Measurements from ENCODE around the gene GGACT.
"Not testable (repeated sequence)": the region's sequence is repeated elsewhere in the genome, so short reads cannot be mapped to it uniquely, and the experiment has no call there.

Gene GGACT

GRCh38 chr13:100588331-100589177, at the start of gene GGACT:
TSS of gene GGACT (minus strand) at chr13:100588789. CDS start at chr13:100532591, 56,198 bp downstream.
- peak; percentile 32 for DNase-seq

DNA sequence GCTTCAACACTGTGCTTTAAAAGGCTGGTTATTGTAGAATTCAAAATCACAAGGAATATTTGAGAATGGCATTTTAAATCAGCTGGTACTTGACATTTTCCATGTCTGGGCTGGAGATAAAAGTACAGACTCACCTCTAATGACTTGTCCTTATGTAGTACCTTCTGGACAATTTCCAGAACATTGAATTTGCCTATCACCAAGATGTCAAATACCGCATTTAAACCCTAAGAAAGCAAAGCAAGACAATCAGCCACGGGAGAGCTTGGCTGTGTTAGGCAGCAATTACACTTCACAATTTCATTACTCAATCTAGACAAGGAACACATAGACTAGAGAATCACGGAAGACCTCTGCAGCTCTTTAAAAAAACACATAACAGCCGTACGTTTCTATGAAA, 49.2 kb upstream of the GGACT start:
- no peak for DNase-seq

GRCh38 chr13:100637380-100637779, 48.8 kb upstream of the GGACT start:
- no peak for DNase-seq

- DNase-seq, result no peak
Measured at GRCh38 chr13:100636441-100636840, 47.9 kb upstream of the GGACT start.

GRCh38 chr13:100636004-100636403, 47.4 kb upstream of the GGACT start:
- DNase-seq, result no peak

DNA sequence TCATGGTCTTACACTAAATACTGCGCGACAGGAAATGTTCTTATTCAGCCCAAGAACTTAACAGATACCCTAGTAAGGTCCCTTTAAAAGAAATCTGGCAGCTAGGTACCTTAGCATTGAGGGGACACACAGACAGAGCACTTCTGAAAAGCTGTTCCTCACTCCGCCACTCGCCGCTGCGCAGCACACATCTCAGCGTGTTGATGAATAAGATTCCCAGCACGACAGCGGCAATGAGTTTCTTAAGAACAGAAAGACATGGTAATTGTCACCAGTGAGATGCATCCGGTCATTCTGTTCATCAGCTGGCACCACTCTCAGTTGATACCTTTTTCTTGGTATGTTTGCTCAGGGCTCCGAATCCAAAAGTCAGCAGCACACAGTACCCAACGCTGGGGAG, 46.1 kb upstream of the GGACT start:
- no peak for DNase-seq

- DNase-seq, result no peak
Measured at GRCh38 chr13:100633461-100633860, 44.9 kb upstream of the GGACT start.

- DNase-seq, result no peak
Measured at GRCh38 chr13:100630555-100630954, 42.0 kb upstream of the GGACT start.

GRCh38 chr13:100627120-100627519, 38.5 kb upstream of the GGACT start:
- DNase-seq, result no peak

GRCh38 chr13:100625447-100625846, 36.9 kb upstream of the GGACT start:
- no peak for DNase-seq

DNA sequence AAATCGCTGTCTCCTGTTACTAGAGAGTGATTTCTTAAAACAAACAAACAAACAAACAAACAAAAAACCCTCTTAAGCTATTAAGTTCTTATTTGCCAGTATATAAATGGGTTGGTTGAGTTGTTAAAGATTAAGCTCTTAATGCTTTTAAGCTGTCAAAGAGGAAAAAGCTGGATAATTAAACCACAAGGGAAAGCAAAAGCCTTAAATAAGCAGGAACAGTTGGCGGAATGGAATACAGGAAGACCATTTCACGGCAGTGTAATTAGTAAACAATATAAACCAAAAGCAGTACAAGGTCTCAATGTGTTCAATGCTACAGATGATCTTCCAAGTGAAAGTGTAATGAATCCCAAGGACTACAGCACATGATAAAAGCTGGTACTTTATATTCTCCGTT, 32.2 kb upstream of the GGACT start:
- DNase-seq, result no peak

DNA sequence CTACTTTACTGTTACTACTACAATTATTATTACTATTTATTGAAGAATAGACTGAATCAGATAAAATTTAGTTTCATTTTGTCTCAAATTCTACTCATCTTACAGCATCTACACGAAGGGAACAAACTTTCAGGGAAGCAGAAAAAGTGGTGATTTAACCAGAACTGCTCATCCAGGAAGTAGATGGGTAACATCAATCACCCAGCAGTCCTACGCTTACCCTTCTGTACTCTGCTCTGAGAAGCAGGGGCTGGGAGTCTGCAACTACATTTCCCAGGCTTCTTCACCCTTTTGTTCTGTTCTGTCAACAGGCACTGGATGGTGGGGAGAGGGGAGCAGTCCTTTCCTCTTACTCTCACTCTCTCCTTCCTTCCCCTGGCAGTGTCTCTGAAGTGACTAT, 31.4 kb upstream of the GGACT start:
- no peak for DNase-seq

GRCh38 chr13:100618897-100619296, 30.3 kb upstream of the GGACT start:
- DNase-seq, result not testable (repeated sequence)

GRCh38 chr13:100613031-100613430, 24.4 kb upstream of the GGACT start:
- no peak for DNase-seq

- DNase-seq, result no peak
Measured at GRCh38 chr13:100611678-100612492, 23.3 kb upstream of the GGACT start.

DNA sequence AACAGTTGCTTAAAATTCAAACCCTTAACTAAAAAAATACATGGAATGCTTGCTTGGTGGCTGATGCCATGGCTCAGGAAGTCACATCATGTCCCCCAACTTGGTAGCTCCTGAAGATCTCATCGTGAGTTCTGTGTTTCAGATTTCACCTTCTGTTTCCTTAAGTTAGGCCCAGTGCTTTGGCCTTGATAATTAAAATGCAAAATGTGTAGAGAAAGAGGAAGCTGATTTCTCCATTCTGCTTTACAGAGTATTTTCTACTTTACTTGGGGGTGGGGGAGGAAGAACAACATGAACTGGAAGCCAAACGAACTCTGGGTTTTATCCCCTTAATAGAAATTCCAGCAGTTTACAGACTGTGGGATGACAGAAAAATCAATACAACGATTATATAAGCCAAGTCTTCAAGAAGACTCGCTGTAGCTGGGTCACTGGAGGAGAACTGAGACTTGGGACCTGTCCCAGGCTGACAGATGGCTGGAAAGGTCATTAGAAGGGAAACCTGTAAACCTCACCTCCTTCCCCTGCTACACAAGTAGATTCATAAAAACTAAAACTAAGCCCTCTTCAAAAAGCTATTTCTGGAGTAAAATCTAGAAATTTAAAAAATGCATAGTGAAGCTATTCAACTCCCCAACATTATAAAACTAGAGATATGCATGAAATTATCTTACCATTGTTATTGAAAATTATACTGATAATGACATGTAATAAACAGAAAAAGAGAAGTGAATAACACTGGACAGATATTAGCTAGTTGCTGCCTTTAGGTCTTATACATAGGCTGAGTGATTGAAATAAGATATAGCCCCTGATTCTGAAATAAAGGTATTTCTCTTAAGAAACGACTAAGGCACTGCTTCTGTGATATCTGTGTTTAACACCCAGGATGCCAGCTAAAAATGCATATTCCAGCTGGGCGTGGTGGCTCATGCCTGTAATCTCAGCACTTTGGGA, 22.1 kb upstream of the GGACT start:
- peak; percentile 60 for DNase-seq

DNA sequence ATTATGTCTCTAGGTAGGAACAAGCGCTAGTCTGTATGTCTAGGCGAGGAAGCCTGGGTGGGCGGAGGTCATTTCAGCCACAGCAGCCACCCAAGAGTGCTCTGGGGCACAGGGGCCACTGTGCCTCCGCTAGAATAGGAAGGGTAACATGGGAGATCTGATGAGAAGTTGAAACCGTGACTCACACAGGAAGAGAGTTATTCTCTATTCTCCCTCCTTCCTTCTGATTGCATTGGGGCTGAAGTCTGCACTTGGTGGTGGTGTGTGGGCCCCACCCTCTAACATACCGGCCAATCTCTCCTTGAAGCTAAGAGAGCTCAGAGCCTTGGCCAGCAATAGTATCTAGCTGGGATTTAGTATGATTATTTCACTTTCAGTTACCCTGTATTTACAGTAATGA, 20.3 kb upstream of the GGACT start:
- DNase-seq, result peak; percentile 40

DNA sequence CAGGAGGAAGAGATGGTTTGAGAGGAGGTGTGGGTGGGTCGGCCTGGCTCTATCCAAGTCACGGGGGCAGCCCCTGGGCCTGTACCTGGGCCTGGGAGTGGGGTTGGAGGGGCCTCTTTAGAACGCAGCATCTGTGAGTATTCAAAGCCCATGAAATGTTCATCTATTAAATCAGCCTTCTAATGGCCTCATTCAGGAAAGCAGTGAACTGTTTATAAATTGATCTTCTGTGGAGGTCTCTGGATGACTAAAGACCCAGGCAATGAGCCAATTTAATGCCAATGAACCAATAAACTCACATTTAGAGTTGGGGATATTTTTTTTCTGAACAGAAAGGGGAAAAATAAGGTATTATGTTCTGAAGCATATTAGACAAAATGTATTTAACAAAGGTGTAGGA, 19.9 kb upstream of the GGACT start:
- no peak for DNase-seq

DNA sequence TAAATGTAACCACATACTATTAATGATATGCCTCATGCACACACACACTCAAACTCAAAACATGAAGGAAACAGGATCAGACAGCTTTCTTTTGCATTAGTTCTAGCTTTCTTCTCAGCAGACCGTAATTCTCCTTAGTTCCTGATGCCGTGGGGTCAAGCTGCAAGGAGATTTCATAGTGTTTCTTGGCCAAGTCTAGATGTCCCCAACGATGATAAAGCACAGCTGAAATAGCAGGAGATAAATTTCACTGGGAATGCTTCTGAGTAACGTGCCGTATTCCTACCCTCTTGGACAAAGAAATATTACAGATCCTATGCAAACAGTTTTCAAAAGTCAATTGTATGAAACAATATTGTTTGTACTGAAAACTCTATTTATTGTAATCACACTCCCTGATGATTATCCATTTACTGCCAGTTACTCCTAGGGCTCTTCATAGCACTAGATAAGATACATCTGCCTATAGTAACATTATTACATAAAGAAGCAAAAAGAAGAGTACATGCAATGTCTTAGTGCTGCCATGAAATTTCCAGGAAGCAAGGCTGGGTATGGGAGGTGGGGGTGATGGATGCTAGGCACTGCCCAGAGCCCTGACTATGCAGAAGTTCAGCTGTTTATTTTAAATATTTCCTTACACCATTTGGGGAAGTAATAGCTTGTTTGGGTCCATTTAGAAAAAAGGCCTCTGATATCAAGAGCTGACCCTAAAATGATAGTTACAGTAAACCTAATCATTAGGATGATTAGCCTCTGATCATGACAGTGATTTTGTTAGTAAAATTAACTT, 16.5 kb upstream of the GGACT start:
- no peak for DNase-seq

DNA sequence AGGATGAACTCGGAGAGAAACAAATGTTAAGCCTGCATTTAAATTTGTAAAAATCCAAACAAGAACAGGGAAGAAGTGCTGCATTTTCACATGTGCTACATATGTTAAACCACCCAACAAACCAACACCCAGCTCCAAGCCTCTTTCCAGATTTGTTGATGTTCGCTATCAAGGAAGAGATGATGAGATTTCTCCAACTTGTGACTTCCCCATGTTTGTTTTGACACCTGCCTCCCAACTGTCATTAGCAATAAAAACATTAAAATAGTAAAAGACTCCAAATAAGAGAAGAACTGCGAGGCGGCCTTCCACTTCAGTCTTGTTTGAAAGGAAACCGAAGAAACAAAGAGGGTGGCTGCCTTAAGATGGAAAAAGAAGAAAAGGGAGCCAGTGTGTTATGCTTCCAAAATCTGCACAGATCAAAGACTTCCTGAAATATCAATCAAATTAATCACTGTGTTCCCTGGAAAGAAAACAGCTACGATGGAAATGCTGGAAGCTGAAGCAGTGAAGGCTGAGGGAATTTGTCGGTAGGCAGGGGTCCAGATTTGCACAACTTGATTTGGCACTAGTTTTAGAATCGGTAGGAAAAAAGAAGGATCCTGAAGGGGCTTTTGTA, 14.0 kb upstream of the GGACT start:
- no peak for DNase-seq

- no peak for DNase-seq
Measured at GRCh38 chr13:100601716-100602115, 13.1 kb upstream of the GGACT start.

GRCh38 chr13:100600915-100601314, 12.3 kb upstream of the GGACT start:
- no peak for DNase-seq

All from KG1 (cell line).